Activated naive CD4-positive, alpha-beta T cell treated with anti-CD3 and anti-CD28 coated beads, Interleukin-2, amount 50 U/mL, for 24 hours (primary cell): ENCODE data around the gene SDHAF4.

ENCODE experiments used
- H3K27ac Mint-ChIP-seq: one replicate; pipeline ENCODE4 v1.8.0; 2021; ENCODE audit warnings: mild to moderate bottlenecking, mixed read lengths
- H3K27me3 Mint-ChIP-seq: one replicate; pipeline ENCODE4 v1.8.0; 2021; ENCODE audit warnings: mixed read lengths
- H3K36me3 Mint-ChIP-seq: one replicate; pipeline ENCODE4 v1.8.0; 2021; ENCODE audit warnings: mixed read lengths
- H3K4me1 Mint-ChIP-seq: one replicate; pipeline ENCODE4 v1.8.0; 2021; ENCODE audit warnings: mixed read lengths
- H3K4me3 Mint-ChIP-seq: one replicate; pipeline ENCODE4 v1.8.0; 2021; ENCODE audit warnings: mild to moderate bottlenecking, mixed read lengths
- H3K9me3 Mint-ChIP-seq: one replicate; pipeline ENCODE4 v1.8.0; 2021; ENCODE audit warnings: mixed read lengths

Gene SDHAF4

GRCh38 chr6:70627500-70628254 is 60.9 kb downstream of the SDHAF4 start:
- H3K4me1 Mint-ChIP-seq = no peaks in the 10 kb centered on the region
- H3K36me3 Mint-ChIP-seq = no peaks in the 10 kb centered on the region
- no peaks in the 10 kb centered on the region for H3K27me3 Mint-ChIP-seq
- no peaks in the 10 kb centered on the region for H3K9me3 Mint-ChIP-seq
- no peak overlapping the region for H3K4me3 Mint-ChIP-seq
- no peak overlapping the region for H3K27ac Mint-ChIP-seq

GRCh38 chr6:70629929-70630328 is 63.2 kb downstream of the SDHAF4 start:
- no peak overlapping the region for H3K4me3 Mint-ChIP-seq
- H3K27ac Mint-ChIP-seq = no peak overlapping the region
- no peaks in the 10 kb centered on the region for H3K9me3 Mint-ChIP-seq
- H3K27me3 Mint-ChIP-seq = no peaks in the 10 kb centered on the region
- no peaks in the 10 kb centered on the region for H3K36me3 Mint-ChIP-seq
- no peaks in the 10 kb centered on the region for H3K4me1 Mint-ChIP-seq

- Mint-ChIP-seq H3K36me3 (no peaks in the 10 kb centered on the region), H3K4me3 (no peak overlapping the region), H3K9me3 (no peaks in the 10 kb centered on the region), H3K4me1 (no peaks in the 10 kb centered on the region), H3K27me3 (no peaks in the 10 kb centered on the region), H3K27ac (no peak overlapping the region)
Observed at GRCh38 chr6:70633870-70634269, 67.1 kb downstream of the SDHAF4 start.

GRCh38 chr6:70636596-70636995 is 69.9 kb downstream of the SDHAF4 start:
- Mint-ChIP-seq H3K9me3 (no peaks in the 10 kb centered on the region), H3K36me3 (no peaks in the 10 kb centered on the region), H3K4me1 (no peaks in the 10 kb centered on the region), H3K4me3 (no peak overlapping the region), H3K27ac (no peak overlapping the region), H3K27me3 (no peaks in the 10 kb centered on the region)

GRCh38 chr6:70638468-70638867 is 71.7 kb downstream of the SDHAF4 start:
- no peaks in the 10 kb centered on the region for H3K9me3 Mint-ChIP-seq
- no peaks in the 10 kb centered on the region for H3K36me3 Mint-ChIP-seq
- no peak overlapping the region for H3K27ac Mint-ChIP-seq
- no peak overlapping the region for H3K4me3 Mint-ChIP-seq
- no peaks in the 10 kb centered on the region for H3K27me3 Mint-ChIP-seq
- H3K4me1 Mint-ChIP-seq = no peaks in the 10 kb centered on the region
